GM19193 (cell line): ENCODE measurements around the gene FIBCD1.

Experiments used
- POLR2A ChIP-seq: IDR thresholded peaks from 4 replicates; pipeline ENCODE4 v1.6.1; 2011; ENCODE audit not compliant: insufficient read depth, insufficient read length; ENCODE audit errors: extremely low read depth

FIBCD1 gene

DNA sequence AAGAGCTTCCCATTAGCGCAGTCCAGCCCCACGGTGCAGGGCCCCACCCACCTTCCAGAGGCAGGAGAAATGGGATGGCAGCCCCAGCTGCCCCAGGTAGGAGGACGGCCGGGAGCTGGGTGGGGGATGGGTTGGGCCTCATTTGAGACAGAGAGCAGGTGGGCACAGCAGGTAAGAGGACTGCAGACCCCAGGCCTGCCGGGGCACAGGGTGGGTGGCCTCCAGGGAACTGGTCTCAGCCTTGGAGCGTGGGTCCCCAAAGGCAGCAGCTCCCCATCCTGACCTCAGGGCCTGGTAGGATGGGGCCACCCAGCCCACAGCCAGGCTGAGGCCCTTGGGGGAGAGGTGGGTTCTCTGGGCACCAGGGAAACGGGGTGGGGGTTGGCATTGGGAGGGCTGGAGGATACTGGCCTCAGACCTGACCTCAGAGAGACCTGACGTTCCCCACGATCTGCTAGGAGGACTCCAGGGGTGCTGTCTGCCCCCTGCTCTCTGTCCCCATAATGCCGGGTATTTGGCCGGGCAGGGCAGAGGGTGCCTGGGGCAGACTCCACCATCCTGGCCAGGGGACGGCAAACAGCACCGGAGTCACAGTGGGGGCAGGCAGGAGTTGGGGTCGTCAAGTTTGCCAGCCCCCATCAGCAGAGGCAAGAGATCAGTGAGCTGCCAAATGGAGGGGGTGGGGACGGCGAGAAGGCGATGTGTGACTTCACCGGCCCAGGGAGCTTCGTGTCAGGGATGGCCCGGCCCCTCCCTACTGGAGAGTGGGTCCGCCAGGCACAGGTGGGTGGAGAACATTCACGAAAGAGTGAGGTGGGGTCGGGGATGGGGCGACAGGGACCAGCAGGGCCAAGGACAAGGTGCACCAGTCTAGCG is 35.6 kb downstream of the FIBCD1 start:
- no peak for TF ChIP-seq POLR2A

DNA sequence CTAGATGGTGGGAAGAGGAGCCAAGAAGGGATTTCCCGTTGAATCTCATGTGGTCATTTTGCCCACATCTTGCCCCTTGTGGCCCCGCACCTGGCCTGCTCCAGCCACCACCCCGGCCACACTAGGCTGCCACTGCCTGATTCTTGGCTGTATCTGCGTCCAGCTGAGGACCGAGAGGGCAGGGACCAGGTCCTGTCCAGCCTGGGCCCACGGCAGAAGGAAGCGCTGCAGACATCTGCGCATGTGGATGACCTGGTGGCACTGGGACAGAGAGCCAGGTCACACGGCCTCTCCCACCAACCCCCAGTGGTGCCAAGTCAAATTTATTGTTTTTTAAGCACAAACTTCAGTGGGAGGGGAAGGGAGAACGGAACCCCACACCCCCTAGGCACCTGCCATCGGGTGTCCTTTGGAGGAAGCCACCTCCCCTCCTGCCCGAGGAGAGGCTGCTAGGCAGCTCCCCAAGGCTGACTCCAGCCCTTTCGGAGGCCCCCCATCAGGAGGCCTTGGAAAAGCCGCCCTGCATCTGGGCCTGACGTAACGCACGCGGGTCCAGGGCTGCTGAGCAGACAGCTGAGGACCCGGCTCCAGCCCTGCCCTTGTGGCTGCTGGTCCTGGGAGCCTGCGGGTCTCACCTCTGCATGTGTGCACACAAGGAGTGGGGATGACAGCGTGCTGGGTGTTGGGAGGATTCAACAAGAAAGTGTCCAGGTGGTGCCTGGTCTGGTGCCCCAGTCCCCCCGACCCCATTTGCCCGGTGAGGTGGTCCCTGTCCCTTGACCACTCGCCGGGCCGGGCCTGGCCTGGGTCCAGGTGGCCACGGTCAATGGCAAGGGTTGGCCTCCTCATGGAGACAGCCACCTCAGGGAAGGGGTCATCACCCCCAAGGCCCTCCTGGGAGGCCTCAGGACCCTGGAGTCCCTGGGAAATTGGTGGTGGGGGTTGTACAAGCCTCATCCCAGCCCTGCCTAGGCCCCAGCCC is 36.6 kb downstream of the FIBCD1 start:
- TF ChIP-seq POLR2A, result no peak

DNA sequence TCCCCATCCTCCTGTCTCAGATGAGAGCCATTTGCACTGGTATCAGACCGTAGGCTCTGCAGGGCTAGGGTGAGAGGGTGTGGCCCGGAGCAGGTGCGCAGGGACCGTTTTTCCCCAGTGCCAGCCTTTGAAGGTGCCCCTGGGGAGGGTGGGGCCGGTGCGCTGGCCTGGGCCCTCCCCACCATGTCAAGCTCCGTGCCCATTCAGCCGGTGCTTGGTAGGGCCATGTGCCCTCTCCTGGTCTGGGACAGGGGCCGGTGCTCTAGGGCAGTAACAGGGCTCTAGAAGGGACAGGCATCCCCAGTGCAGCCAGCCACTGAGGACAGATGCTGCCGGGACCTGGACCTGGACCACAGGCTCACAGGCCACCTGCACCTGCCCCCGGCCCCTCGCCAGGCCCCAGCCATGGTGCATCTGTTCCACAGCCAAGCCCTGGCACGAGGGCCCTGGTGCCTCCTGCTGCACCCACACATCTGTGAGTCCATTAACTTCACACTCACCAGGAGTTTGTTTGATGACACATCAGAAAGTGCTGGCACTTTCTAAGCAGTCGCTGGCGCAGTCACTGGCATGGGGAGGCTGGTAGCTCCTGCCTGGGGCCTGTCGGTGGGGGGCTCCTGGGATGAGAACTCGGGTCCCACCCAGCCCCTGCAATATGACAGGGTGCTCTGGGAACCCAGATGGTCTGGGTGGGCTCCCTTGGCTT is 37.4 kb downstream of the FIBCD1 start:
- no peak for TF ChIP-seq POLR2A

DNA sequence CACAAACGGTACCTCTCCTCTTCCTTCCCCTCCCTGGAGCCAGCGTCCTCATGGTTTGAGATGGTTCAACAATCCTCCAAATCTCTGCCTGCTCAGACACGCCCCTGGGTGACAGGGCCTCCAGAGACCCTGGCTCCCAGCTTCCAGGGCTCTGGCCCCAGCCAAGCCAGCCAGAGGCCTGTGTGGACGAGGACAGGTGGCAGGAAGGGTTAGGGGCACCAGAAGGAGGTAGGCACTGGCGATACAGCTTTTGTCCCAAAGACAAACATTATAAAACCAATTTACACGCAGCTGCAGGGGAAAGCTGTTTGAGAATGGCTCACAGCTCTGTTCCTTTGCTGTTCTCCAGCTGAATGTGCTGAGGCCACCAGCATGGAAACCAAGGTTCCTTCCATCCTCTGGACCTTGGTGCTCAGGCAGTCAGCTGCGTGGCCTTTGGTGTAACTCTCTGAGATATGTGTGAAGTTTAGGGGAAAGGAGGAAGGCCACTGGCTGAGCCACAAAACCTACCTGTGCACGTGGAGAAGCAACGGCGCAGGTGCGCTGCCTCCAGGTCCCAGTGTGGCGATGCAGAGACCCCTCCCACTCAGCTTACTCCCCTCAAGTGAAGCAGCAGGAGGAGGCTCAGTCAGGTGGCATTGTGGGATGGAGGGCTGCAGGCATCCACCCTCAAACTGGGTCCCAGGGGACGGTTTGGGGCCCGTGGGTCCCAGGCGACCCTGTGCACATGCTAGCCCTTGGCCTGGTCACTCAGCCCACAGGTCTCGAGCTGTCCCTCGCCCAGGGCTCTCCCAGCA is 38.1 kb downstream of the FIBCD1 start:
- TF ChIP-seq POLR2A, result no peak

DNA sequence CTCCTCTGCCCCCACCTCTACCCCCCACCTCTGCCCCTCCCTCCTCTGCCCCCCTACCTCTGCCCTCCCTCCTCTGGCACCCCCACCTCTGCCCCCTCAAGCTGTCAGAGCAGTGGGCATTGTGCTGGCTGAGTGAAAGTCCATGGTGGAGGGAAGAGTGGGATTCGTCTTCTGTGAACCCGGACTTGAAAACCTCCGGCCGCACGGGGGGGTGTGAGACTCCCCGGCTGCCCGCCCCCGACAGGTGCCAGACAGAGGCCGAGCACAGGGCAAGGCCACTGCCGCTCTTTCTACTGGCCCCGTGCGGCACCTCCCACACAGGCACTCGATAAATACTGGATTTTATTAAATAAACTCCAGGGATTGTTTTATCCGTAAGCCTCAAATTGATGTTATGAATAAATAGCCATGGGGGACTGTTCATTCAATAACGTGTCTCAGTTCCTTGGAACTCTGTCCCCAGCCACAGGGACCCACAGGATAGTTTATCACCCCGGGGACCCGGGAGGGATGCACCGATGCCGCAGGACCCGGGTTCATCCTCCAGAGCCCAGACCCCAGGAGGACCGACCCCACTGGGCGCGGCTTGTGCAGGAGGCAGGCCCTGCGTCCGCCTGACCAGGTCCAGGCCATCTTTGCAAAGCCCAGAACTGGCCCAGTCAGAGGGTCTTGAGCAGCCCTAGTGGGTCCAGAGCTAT is 39.8 kb downstream of the FIBCD1 start:
- TF ChIP-seq POLR2A, result no peak

DNA sequence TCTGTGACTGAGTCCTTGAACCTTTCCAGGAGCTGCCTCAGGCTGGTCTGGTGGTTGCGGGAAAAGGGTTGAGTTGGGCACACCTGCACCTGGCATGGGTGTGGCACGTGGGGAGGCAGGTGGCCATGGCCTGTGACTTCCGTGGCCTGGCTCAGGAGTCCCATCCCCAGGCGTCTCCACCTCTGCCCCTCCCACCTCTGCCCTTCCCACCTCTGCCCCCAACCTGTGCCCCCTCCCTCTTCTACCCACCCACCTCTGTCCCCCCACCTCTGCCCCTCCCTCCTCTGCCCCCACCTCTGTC is 40.5 kb downstream of the FIBCD1 start:
- no peak for TF ChIP-seq POLR2A

DNA sequence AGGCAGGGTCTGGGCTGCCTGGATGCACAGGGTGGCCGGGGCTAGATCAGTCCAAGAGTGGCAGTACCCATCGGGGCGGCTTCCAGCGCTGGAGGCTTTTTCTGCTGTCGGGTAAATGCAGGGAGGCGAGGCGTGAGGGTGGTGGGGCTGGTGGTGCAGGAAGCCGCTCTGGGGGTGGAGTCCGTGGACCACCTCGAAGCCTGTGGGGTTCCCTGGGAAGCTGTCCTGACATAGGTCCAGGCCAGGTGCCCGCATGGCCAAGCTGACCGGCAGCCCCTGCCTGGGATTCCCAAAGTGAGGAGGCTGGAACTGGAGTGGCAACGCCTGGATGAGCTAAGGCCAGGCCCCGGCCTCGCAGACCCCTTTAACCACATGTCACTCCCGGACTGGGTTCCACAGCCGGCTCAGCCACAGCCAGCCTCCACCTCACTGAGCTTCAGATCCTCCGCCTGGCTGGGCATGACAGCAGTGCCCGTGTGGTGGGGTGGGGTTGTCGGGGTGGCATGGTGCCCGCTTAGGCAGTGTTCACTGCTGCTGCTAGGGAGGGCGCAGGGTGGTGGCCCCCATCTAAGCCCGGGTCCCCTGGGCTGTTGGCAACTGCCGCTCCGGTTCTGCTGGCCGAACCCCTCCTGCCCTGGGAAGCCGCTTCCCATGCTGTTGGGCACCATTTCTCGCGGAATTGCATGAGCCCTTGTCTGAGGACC is 41.0 kb downstream of the FIBCD1 start:
- TF ChIP-seq POLR2A, result no peak

DNA sequence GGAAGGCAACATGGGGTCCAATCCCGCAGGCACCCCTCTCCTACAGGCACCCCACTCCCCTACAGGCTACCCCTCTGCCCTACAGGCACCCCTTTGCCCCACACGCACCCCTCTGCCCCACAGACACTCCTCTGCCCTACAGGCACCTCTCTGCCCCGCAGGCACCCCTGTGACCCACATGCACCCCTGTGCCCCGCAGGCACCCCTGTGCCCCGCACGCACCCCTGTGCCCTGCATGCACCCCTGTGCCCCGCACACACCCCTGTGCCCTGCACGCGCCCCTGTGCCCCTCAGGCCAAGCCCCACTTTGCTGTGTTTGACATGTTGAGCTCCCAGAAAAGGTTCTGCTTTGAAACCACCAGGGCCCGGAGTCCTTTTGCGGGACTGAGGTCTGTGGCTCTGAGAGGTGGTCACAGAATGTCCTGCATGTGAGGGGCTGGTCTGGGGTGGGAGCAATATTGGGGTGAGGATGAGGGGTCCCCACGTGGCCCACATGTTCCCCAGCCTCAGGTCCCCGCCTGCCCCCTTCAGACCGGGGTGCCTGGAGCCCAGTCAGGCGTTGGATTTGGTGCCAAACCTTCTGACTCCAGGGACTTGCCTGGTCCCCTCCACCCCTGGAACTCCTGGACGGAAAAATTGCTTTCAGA is 41.8 kb downstream of the FIBCD1 start:
- TF ChIP-seq POLR2A, result no peak

DNA sequence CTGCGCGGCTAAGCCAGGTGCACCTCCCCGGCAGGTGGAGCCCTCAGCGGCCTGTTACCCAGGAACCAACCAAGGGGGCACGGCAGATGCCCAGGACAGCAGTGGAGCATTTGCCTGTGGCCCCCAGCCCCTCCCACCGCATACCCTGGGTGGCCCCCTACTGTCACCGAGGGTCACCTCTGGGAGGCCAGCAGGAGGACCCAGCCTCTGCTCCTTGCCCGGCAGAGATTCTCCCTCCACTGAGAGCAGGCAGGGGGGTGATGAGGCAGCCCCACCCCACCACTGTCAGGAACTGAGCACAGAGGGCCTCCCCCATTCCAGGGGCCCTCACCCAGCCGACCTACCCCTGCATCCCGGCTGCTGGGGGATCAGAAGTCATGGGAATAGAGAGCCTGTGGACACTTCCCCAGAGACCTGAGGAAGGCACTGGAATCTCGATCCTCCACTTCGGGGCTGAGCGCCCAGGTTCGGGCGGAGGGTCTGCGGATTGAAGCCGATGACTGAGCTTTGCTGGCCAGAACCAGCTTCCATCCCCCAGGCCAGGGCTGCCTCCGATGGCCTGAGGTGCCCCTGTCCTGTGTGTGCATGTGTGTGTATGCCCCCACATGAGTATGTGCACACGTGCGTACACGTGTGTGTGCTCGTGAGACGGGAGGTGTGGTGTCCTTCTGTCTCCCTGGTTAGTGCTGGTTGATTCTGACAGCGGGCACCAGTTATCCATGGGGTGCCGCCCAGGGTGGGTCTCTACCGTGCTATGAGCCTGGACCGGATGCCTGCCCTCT is 42.6 kb downstream of the FIBCD1 start, which contains the start of gene QRFP:
TSS of gene QRFP (minus strand) at position 580 of the 782 bp plus-strand sequence. CDS start 2,974 bp downstream, outside the sequence.
- no peak for TF ChIP-seq POLR2A

DNA sequence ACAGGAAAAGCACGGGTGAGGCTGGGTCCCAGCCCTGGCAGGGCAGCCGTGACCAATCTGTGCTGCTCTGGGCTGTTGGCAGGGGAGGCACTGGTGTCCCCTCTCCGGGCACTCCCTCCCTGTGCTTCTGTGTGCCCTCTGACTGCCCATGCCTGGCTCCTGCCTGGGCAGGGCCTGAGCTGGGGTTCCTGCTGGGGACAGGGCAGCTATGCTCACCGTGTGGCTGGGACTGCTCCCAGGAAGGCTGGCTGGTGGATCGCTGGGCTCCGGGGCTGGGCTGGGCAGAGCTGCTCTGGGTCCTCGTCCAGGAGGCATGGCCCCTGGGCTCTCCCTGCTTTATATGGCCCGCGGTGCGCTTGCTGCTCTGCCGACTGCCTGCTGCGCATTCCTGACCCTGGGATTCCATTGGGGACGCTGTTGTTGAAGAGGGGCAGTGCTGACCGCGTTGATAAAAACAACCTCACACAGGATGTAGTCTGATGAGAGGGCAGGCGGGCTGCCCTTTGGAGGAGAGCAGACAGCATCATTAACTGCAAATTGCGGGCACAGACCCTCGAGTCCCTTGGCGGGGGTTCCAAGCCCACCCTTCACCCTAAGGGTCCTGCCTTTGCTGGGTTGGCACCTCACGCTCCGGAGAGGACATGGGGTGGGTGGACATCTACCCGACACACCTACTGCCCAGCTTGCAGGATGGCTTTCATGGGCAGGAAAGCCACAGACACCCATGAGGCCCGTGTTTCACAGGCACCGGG is 43.4 kb downstream of the FIBCD1 start:
- TF ChIP-seq POLR2A, result no peak

DNA sequence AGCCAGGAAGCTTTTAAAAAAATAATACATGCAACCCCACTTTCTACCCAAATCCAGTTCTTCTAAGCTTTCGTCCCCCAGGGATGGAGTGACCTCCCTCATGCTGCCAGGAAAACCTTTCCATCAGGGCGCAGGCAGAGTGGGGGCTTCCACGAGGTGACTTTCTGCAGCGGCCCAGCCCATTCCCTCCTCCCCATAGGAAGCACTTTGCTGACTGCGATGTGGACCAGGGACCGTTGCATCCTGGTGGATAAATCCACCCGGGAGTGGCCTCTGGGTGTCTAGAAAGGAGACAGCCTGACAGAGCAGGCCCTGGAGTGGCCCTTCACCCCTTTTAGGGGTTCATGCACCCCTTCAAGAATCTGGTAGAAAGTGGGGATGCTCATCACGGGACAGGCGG is 44.0 kb downstream of the FIBCD1 start:
- no peak for TF ChIP-seq POLR2A

DNA sequence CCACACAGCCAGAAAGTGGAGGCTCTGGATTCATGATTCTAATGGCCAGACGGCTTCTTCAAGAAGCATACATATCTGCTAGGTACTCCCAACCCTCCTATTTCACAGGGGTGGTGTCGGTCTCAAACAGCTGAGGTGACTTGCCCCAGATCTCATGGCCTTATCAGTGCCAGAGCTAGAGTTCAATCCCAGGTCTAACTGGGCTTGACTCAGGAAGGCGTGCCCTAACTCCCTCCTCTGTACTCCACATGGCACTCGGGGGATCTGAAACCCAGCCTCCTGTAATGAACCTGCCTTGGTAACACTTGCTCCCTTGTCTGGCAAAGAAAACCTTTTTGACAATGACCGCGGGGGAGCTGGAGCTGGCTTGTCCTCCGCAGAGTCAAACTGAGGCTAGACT is 44.5 kb downstream of the FIBCD1 start:
- TF ChIP-seq POLR2A, result no peak
